Measurements from ENCODE around the gene RNF212B.

- TF ChIP-seq, protein P1, sequence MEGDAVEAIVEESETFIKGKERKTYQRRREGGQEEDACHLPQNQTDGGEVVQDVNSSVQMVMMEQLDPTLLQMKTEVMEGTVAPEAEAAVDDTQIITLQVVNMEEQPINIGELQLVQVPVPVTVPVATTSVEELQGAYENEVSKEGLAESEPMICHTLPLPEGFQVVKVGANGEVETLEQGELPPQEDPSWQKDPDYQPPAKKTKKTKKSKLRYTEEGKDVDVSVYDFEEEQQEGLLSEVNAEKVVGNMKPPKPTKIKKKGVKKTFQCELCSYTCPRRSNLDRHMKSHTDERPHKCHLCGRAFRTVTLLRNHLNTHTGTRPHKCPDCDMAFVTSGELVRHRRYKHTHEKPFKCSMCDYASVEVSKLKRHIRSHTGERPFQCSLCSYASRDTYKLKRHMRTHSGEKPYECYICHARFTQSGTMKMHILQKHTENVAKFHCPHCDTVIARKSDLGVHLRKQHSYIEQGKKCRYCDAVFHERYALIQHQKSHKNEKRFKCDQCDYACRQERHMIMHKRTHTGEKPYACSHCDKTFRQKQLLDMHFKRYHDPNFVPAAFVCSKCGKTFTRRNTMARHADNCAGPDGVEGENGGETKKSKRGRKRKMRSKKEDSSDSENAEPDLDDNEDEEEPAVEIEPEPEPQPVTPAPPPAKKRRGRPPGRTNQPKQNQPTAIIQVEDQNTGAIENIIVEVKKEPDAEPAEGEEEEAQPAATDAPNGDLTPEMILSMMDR (IDR thresholded peaks at IDR 0.05), result no peak
- no peak for TF ChIP-seq POLR2A (IDR thresholded peaks at IDR 0.05)
- TF ChIP-seq EP300 (IDR thresholded peaks at IDR 0.05), result no peak
- no peak for TF ChIP-seq POLR2AphosphoS5 (IDR thresholded peaks at IDR 0.05)
Measured at GRCh38 chr14:23297611-23298277, 60.0 kb downstream of the RNF212B start.
